ENCODE data around the gene GOLGA1. TPM values are rescaled to one million over a fixed set of nuclear protein-coding genes. Genes with fewer than 3 reads are reported as not detected.

GOLGA1 gene
- total RNA-seq, 1 experiment from 2014 or later = 9.6 TPM

DNA sequence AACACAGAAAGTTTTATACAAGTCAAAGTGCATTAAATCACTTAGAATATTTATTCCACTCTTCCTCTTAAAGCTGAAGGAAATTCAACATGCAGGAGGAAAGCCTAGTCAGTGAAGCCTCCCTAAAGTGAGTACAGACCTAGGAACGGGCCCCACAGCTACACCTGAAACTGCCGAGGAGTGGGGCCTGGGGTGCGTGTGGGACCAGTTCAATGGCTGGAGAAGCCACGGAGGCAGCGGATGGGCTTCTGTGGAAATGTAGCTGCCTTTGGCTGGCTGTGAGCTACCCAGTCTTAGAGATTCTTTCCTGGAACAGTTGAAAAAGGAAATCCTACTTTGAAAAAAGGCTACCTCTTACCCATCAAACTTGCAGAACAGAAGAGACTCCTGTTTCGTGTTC, 62.4 kb downstream of the GOLGA1 start (continued):
- TF ChIP-seq, protein P1, sequence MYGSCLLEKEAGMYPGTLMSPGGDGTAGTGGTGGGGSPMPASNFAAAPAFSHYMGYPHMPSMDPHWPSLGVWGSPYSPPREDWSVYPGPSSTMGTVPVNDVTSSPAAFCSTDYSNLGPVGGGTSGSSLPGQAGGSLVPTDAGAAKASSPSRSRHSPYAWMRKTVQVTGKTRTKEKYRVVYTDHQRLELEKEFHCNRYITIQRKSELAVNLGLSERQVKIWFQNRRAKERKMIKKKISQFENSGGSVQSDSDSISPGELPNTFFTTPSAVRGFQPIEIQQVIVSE (CRISPR knock-in tag; IDR thresholded peaks at IDR 0.05; ENCODE audit: borderline replicate concordance) = no peak
- TF ChIP-seq, protein P2, sequence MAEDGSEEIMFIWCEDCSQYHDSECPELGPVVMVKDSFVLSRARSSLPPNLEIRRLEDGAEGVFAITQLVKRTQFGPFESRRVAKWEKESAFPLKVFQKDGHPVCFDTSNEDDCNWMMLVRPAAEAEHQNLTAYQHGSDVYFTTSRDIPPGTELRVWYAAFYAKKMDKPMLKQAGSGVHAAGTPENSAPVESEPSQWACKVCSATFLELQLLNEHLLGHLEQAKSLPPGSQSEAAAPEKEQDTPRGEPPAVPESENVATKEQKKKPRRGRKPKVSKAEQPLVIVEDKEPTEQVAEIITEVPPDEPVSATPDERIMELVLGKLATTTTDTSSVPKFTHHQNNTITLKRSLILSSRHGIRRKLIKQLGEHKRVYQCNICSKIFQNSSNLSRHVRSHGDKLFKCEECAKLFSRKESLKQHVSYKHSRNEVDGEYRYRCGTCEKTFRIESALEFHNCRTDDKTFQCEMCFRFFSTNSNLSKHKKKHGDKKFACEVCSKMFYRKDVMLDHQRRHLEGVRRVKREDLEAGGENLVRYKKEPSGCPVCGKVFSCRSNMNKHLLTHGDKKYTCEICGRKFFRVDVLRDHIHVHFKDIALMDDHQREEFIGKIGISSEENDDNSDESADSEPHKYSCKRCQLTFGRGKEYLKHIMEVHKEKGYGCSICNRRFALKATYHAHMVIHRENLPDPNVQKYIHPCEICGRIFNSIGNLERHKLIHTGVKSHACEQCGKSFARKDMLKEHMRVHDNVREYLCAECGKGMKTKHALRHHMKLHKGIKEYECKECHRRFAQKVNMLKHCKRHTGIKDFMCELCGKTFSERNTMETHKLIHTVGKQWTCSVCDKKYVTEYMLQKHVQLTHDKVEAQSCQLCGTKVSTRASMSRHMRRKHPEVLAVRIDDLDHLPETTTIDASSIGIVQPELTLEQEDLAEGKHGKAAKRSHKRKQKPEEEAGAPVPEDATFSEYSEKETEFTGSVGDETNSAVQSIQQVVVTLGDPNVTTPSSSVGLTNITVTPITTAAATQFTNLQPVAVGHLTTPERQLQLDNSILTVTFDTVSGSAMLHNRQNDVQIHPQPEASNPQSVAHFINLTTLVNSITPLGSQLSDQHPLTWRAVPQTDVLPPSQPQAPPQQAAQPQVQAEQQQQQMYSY (CRISPR knock-in tag; IDR thresholded peaks at IDR 0.05) = no peak
- no peak for TF ChIP-seq ZNF423 (CRISPR knock-in tag; IDR thresholded peaks at IDR 0.05)
- TF ChIP-seq, protein P3, sequence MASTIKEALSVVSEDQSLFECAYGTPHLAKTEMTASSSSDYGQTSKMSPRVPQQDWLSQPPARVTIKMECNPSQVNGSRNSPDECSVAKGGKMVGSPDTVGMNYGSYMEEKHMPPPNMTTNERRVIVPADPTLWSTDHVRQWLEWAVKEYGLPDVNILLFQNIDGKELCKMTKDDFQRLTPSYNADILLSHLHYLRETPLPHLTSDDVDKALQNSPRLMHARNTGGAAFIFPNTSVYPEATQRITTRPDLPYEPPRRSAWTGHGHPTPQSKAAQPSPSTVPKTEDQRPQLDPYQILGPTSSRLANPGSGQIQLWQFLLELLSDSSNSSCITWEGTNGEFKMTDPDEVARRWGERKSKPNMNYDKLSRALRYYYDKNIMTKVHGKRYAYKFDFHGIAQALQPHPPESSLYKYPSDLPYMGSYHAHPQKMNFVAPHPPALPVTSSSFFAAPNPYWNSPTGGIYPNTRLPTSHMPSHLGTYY (CRISPR knock-in tag; IDR thresholded peaks at IDR 0.05) = no peak
- TF ChIP-seq FOXP1 (CRISPR knock-in tag; IDR thresholded peaks at IDR 0.05; ENCODE audit: borderline replicate concordance) = no peak
- no peak for TF ChIP-seq CREB1 (CRISPR knock-in tag; IDR thresholded peaks at IDR 0.05)
- TF ChIP-seq, protein P4, sequence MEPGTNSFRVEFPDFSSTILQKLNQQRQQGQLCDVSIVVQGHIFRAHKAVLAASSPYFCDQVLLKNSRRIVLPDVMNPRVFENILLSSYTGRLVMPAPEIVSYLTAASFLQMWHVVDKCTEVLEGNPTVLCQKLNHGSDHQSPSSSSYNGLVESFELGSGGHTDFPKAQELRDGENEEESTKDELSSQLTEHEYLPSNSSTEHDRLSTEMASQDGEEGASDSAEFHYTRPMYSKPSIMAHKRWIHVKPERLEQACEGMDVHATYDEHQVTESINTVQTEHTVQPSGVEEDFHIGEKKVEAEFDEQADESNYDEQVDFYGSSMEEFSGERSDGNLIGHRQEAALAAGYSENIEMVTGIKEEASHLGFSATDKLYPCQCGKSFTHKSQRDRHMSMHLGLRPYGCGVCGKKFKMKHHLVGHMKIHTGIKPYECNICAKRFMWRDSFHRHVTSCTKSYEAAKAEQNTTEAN (CRISPR knock-in tag; IDR thresholded peaks at IDR 0.05) = no peak
- TF ChIP-seq, protein P5, sequence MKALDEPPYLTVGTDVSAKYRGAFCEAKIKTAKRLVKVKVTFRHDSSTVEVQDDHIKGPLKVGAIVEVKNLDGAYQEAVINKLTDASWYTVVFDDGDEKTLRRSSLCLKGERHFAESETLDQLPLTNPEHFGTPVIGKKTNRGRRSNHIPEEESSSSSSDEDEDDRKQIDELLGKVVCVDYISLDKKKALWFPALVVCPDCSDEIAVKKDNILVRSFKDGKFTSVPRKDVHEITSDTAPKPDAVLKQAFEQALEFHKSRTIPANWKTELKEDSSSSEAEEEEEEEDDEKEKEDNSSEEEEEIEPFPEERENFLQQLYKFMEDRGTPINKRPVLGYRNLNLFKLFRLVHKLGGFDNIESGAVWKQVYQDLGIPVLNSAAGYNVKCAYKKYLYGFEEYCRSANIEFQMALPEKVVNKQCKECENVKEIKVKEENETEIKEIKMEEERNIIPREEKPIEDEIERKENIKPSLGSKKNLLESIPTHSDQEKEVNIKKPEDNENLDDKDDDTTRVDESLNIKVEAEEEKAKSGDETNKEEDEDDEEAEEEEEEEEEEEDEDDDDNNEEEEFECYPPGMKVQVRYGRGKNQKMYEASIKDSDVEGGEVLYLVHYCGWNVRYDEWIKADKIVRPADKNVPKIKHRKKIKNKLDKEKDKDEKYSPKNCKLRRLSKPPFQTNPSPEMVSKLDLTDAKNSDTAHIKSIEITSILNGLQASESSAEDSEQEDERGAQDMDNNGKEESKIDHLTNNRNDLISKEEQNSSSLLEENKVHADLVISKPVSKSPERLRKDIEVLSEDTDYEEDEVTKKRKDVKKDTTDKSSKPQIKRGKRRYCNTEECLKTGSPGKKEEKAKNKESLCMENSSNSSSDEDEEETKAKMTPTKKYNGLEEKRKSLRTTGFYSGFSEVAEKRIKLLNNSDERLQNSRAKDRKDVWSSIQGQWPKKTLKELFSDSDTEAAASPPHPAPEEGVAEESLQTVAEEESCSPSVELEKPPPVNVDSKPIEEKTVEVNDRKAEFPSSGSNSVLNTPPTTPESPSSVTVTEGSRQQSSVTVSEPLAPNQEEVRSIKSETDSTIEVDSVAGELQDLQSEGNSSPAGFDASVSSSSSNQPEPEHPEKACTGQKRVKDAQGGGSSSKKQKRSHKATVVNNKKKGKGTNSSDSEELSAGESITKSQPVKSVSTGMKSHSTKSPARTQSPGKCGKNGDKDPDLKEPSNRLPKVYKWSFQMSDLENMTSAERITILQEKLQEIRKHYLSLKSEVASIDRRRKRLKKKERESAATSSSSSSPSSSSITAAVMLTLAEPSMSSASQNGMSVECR (CRISPR knock-in tag; IDR thresholded peaks at IDR 0.05; ENCODE audit: borderline replicate concordance) = no peak
- TF ChIP-seq ZNF232 (CRISPR knock-in tag; IDR thresholded peaks at IDR 0.05) = no peak
- no peak for TF ChIP-seq HMGA2 (CRISPR knock-in tag; IDR thresholded peaks at IDR 0.05)

DNA sequence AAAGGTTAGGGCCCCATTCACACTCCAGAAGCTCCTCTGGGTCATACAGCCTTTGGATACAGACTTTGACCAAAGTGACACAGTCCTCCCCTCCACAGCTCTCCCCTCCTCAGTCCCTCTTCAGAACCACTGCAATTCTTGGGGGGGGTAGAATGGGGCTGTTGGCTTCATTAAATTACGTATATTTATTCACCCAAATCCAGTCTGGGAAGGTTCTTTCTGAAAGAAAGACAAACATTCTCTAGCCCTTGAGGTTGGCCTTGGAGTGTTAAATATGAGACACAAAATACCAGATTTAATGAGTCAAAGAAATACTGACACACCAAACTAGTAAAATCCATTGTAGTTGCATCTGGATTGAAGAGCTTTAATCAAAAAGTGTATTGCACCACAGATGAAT, 62.9 kb downstream of the GOLGA1 start:
- TF ChIP-seq OVOL2 (CRISPR knock-in tag; IDR thresholded peaks at IDR 0.05; ENCODE audit: borderline replicate concordance) (no peak), NFE2L1 (CRISPR knock-in tag; IDR thresholded peaks at IDR 0.05) (no peak)
- TF ChIP-seq, protein P6, sequence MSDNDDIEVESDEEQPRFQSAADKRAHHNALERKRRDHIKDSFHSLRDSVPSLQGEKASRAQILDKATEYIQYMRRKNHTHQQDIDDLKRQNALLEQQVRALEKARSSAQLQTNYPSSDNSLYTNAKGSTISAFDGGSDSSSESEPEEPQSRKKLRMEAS (CRISPR knock-in tag; IDR thresholded peaks at IDR 0.05) = no peak
- no peak overlapping the region for H3K4me3 Mint-ChIP-seq
- no peak for ATAC-seq
- H3K27ac Mint-ChIP-seq = peak overlapping the region; percentile 84; the same call in 1 of the 2 replicates
- ChIA-PET POLR2A (interaction anchor here (0.5 kb wide), 1 partner anchor 10 kb away, joined by 3 read pairs; no protein-coding TSS in a partner anchor), CTCF (interaction anchor here (0.5 to 6.3 kb wide), 4 partner anchors 11 to 436 kb away, joined by 3 to 40 read pairs (median 6); partner anchors contain the start of gene WDR38)
- no peaks in the 10 kb centered on the region for H3K27me3 Mint-ChIP-seq (ENCODE audit: low read depth)
- H3K4me1 Mint-ChIP-seq = peaks cover 41% of the 10 kb centered on the region
- H3K36me3 Mint-ChIP-seq = peaks cover 35% of the 10 kb centered on the region
- DNase-seq (ENCODE audit: low spot score) = no peak
- H3K9me3 Mint-ChIP-seq = no peaks in the 10 kb centered on the region

All from WTC11 (cell line).